ENCODE results near the gene POLD4. TPM values are rescaled to one million over a fixed set of nuclear protein-coding genes. Genes with fewer than 3 reads are reported as not detected.
A peak's percentile ranks its signal among the peaks of the same experiment; 100 is the strongest.

Gene POLD4
- total and polyA plus RNA-seq, 2 of the 13 experiments (the other 11 are each of a cell fraction or from before 2014, with no cell fraction given): 10.5 to 27.4 TPM

DNA sequence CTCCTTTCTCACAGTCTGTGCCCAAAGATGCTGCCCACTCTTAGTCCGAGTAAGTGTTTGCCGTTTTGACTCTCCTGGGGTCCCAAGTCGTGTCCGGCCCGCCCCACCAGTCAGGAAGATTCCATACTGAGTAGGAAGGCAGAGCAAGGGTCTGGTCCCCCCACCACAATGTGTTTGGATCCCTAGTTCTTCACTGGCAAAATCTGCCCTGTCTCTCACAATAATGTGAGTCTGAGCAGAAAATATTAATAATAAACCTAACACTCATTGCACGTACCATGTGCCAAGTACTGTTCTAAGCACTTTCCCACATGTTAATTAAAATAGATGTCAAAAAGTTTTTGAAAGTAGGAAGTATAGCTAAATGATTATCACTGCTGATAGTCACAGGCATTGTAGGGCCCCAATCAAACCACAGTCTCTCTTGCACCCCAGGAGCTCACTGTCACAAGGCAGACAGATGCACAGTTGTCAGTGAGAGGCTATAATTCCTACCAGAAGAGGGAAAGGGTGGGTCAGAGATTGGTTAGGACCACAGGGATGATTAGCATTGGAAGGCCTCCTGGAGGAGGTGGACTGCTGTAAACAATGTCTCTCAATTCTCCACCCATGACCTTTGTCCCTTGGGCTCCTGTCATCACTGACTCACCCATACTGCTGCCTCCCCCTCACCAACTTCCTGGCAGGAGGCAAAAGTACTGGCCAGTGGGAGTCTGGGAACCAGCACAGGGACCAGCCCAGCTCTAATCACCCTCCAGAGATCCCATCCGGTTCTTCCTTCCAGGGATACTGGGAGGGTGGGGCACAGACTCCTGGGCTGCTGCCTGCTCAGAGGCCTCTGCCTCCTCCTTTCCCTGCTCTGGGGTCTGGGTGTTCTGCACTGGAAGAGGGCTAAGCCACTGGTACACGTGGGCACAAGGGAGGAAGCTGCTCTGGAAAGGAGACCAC, 1.0 kb upstream of the POLD4 start (continued):
- TF ChIP-seq ZNF3 (CRISPR knock-in tag; IDR thresholded peaks at IDR 0.05) (peak; percentile 93), ZBTB10 (CRISPR knock-in tag; IDR thresholded peaks at IDR 0.05; ENCODE audit: borderline replicate concordance) (no peak), XBP1 (CRISPR knock-in tag; IDR thresholded peaks at IDR 0.05) (no peak), ZNF430 (CRISPR knock-in tag; IDR thresholded peaks at IDR 0.05) (peak; percentile 64; the same call in 1 of the 2 replicates), USF2 (IDR thresholded peaks at IDR 0.05; ENCODE audit: low read depth, low read length) (no peak), USF2 (CRISPR knock-in tag; IDR thresholded peaks at IDR 0.05; ENCODE audit: borderline replicate concordance) (no peak; the same call in 1 of the 2 replicates), SRSF4 (IDR thresholded peaks at IDR 0.05; ENCODE audit: low read depth, low read length, poor library complexity, severe bottlenecking) (no peak), THAP11 (CRISPR knock-in tag; IDR thresholded peaks at IDR 0.05) (peak; percentile 81), KLF16 (CRISPR knock-in tag; IDR thresholded peaks at IDR 0.05) (peak in 1 of 2 experiments; percentile 87; a peak in 2 of 4 replicates), HNRNPLL (IDR thresholded peaks at IDR 0.05; ENCODE audit: low read depth, low read length, poor library complexity, severe bottlenecking) (no peak), ZNF619 (CRISPR knock-in tag; IDR thresholded peaks at IDR 0.05) (no peak)
- TF ChIP-seq, protein P1, sequence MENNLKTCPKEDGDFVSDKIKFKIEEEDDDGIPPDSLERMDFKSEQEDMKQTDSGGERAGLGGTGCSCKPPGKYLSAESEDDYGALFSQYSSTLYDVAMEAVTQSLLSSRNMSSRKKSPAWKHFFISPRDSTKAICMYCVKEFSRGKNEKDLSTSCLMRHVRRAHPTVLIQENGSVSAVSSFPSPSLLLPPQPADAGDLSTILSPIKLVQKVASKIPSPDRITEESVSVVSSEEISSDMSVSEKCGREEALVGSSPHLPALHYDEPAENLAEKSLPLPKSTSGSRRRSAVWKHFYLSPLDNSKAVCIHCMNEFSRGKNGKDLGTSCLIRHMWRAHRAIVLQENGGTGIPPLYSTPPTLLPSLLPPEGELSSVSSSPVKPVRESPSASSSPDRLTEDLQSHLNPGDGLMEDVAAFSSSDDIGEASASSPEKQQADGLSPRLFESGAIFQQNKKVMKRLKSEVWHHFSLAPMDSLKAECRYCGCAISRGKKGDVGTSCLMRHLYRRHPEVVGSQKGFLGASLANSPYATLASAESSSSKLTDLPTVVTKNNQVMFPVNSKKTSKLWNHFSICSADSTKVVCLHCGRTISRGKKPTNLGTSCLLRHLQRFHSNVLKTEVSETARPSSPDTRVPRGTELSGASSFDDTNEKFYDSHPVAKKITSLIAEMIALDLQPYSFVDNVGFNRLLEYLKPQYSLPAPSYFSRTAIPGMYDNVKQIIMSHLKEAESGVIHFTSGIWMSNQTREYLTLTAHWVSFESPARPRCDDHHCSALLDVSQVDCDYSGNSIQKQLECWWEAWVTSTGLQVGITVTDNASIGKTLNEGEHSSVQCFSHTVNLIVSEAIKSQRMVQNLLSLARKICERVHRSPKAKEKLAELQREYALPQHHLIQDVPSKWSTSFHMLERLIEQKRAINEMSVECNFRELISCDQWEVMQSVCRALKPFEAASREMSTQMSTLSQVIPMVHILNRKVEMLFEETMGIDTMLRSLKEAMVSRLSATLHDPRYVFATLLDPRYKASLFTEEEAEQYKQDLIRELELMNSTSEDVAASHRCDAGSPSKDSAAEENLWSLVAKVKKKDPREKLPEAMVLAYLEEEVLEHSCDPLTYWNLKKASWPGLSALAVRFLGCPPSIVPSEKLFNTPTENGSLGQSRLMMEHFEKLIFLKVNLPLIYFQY (CRISPR knock-in tag; IDR thresholded peaks at IDR 0.05; ENCODE audit: borderline replicate concordance): peak; percentile 59; the same call in 1 of the 2 replicates
- TF ChIP-seq, protein P2, sequence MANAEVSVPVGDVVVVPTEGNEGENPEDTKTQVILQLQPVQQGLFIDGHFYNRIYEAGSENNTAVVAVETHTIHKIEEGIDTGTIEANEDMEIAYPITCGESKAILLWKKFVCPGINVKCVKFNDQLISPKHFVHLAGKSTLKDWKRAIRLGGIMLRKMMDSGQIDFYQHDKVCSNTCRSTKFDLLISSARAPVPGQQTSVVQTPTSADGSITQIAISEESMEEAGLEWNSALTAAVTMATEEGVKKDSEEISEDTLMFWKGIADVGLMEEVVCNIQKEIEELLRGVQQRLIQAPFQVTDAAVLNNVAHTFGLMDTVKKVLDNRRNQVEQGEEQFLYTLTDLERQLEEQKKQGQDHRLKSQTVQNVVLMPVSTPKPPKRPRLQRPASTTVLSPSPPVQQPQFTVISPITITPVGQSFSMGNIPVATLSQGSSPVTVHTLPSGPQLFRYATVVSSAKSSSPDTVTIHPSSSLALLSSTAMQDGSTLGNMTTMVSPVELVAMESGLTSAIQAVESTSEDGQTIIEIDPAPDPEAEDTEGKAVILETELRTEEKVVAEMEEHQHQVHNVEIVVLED (CRISPR knock-in tag; IDR thresholded peaks at IDR 0.05; ENCODE audit: borderline replicate concordance): no peak
